HL-60/S4 (cell line): Measurements from ENCODE around the gene EIF6.

Source experiments
- in situ Hi-C: fragments of 300-500 bp; cut with MboI; formaldehyde crosslinking; loops from 2 replicates; pipeline ENCODE4 v1.14.3; 2022; ENCODE audit warnings: low sequenced_read_pairs

Gene EIF6

DNA sequence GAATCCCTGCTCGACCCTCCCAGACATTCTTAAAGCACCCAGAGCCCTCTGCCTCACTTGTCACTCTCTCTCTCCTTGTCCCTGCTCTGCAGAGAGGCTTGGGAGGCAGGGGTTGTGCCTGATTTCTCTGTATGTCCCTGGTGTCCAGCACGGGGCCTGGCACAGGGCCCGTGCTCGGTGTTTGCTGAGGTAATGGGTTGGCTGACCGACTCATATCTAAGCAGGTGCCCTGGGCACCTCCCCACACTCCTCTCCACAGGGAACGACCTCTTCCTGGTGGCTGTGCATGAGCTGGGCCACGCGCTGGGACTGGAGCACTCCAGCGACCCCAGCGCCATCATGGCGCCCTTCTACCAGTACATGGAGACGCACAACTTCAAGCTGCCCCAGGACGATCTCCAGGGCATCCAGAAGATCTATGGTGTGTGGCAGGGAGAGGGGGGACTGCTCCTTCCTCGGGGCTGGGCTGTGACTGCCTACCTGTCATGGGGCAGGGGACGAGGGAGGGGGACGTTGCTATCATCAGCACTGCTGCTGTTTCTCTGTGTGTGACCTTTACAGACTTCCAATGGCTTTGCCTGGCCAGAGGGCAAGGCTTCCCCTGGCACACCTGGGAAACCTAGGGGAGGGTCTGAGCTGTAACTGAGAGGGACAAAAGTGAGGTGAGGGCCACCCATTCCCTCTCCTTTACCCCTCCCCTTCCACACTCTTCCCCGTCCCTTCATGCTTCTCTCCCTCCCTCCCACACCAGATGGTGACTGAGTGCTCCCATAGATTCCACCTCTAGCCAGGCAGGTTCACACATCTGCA lies 20.8 kb downstream of the EIF6 start:
- in situ Hi-C loops = loop anchor here (25.0 kb wide), 1 partner anchor 401 kb away; the partner anchor contains the start of gene GGT7

DNA sequence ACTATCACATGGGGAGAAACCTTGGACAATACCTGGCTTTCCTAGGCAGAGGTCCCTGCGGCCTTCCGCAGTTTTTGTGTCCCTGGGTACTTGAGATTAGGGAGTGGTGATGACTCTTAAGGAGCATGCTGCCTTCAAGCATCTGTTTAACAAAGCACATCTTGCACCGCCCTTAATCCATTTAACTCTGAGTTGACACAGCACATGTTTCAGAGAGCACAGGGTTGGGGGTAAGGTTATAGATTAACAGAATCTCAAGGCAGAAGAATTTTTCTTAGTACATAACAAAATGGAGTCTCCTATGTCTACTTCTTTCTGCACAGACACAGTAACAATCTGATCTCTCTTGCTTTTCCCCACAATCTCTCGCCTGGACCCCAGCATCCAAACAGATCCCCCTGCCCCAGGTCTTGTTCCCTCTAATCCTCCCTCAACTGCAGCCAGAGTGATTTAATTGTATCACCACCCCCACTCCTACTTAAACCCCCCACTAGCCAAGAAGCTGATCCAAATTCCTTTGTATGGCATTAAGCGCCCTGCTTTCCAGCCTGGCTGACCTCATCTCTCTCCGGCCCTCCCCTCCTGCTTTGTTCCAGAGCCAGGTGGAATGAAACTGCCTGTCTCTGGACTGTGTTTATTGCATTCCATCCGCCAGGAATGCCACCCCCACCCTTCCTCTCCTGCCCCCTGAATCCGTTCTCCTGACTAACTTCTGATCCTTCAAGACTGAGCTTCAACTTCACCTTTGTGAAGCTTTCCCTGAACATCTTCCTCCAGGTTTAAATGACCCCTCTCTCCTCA lies 21.6 kb downstream of the EIF6 start:
- in situ Hi-C loops = loop anchor here (25.0 kb wide), 1 partner anchor 401 kb away; the partner anchor contains the start of gene GGT7

DNA sequence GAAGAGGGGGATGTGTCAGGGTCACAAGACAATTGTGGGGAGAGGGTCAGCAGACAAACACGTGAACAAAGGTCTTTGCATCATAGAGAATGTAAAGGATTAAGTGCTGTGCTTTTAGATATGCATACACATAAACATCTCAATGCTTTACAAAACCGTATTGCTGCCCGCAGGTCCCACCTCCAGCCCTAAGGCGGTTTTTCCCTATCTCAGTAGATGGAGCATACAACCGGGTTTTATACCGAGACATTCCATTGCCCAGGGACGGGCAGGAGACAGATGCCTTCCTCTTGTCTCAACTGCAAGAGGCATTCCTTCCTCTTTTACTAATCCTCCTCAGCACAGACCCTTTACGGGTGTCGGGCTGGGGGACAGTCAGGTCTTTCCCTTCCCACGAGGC lies 22.3 kb downstream of the EIF6 start:
- in situ Hi-C loops = loop anchor here (25.0 kb wide), 1 partner anchor 400 kb away; the partner anchor contains the start of gene GGT7

DNA sequence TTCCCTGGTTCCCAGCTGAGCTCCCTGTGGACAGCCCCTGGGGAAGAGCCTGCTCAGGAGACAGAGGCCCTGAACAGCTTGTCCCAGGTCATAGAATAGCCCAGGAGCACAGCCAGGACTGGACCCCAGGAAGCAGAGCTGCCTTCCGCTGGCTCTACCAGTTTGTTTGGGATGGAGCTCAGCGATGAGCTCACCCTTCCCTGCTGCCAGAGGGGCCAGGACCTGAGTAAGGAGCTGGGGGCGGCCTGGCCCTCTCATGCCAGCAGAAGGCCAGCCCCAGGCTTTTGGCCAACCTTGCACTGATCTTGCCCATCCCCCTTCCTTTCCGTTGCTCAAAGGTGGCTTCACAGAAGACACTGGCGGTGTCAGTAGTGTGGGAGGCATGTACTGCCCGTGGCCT lies 24.1 kb downstream of the EIF6 start:
- in situ Hi-C loops = loop anchor here (25.0 kb wide), 1 partner anchor 398 kb away; the partner anchor contains the start of gene GGT7

DNA sequence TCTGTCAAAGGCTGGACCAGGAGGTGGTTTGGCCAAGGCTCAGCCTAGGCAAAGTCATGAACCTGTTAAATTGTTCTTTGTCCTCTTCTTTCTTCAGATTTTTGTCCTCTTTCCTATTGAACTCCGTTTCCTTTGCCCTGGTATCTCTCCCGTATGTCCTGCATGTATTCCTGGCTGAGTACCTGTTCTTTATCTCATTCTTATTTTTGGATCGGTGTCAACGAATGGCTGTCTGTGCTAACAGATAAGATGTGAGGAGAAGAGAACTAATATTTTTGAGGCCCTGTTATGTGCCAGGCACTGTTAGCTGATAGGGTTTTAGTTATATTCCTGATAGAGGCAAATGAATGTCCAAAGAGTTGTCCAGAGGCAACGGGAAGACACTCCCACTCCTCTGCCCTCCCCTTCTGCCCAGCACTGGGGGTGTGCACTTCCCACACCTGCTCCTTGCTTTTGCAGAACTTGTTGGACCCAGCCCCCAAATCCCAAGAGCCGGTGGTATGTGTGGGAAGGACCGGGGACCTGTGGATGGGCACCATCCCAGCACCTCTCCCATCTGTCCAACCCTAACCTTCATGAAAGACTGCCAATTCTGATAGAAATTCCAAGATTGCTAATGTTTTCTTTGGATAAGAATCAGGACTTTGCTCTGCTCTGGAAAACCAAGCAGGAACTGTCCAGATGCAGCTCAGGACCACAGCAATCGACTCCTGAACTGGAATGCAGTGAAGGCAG lies 27.2 kb downstream of the EIF6 start:
- in situ Hi-C loops = loop anchor here (25.0 kb wide), 1 partner anchor 395 kb away; the partner anchor contains the start of gene GGT7

DNA sequence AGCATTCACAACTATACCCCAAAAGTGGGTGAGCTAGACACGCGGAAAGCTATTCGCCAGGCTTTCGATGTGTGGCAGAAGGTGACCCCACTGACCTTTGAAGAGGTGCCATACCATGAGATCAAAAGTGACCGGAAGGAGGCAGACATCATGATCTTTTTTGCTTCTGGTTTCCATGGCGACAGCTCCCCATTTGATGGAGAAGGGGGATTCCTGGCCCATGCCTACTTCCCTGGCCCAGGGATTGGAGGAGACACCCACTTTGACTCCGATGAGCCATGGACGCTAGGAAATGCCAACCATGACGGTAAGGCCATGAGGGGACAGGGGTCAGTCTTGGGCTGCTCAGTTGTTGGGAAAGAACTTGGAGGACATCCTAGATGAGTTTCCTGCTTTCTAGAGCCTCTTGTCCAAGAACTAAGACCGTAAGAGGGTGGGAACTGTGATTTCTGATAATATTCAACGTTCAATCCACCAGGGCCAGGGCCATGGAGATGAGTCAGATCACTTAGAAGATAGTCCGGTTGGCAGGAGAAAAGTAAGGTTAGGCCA lies 30.0 kb downstream of the EIF6 start:
- in situ Hi-C loops = loop anchor here (25.0 kb wide), 1 partner anchor 392 kb away; the partner anchor contains the start of gene GGT7

DNA sequence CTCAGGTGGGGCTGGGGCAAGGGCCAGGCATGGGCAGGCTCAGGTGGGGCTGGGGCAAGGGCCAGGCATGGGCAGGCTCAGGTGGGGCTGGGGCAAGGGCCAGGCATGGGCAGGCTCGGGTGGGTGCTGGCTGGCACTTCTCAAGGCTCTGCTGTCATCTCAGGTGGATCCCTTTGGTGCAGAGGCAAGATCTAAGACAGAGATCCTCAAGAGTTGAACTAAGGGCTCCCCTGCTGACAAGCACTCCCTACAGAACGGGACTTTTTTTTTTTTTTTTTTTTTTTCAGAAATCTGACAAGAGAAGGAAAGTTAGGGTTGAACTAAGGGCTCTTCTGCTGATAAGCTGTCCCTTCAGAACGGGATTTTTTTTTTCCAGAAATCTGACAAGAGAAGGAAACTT lies 31.6 kb downstream of the EIF6 start:
- in situ Hi-C loops = loop anchor here (25.0 kb wide), 1 partner anchor 391 kb away; the partner anchor contains the start of gene GGT7

DNA sequence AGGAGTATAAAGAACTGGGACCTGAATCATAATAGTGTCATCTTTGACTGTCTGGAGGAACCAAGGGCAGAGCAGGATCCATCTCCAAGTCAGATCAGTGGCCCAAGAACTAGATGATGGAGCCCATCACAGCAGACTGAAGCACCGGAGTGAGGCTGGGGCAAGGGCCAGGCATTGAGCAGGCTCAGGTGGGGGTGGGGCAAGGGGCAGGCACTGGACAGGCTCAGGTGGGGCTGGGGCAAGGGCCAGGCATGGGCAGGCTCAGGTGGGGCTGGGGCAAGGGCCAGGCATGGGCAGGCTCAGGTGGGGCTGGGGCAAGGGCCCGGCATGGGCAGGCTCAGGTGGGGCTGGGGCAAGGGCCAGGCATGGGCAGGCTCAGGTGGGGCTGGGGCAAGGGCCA lies 32.0 kb downstream of the EIF6 start:
- in situ Hi-C loops = loop anchor here (25.0 kb wide), 1 partner anchor 390 kb away; the partner anchor contains the start of gene GGT7

DNA sequence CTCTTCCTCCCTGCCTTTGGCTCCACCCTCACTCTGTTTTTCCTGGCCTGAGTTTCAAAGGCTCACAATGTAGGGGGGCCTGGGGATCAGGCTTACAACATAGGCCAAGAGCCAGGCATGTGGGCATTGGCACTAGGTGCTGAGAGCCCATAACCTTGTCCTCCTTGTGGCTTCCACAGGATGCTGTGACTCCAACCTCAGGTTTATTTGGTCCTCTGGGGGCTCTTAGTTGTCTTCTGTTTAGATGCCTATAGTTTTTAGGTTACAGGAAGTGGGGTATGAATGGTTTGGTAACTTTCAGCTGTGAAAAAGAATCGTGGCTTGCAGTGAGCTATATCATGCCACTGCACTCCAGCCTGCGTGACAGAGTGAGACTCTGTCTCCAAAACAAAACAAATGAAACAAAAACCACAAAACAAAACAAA lies 32.5 kb downstream of the EIF6 start:
- in situ Hi-C loops = loop anchor here (25.0 kb wide), 1 partner anchor 390 kb away; the partner anchor contains the start of gene GGT7

DNA sequence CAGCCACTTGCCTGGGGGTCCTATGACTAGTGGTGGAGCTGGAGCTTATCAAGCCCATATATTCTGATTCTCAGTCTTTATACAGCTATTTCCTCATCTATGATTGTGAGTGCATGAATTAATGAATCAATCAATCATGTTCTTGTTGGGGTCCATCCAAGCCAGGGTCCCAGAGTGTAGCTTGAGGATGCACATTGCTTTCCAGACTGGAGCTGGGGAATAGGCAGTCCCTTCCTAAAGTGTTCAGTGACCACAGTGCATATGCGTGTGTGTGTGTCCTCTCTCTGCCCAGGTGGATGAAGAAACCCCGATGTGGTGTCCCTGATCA lies 33.0 kb downstream of the EIF6 start:
- in situ Hi-C loops = loop anchor here (25.0 kb wide), 1 partner anchor 389 kb away; the partner anchor contains the start of gene GGT7

DNA sequence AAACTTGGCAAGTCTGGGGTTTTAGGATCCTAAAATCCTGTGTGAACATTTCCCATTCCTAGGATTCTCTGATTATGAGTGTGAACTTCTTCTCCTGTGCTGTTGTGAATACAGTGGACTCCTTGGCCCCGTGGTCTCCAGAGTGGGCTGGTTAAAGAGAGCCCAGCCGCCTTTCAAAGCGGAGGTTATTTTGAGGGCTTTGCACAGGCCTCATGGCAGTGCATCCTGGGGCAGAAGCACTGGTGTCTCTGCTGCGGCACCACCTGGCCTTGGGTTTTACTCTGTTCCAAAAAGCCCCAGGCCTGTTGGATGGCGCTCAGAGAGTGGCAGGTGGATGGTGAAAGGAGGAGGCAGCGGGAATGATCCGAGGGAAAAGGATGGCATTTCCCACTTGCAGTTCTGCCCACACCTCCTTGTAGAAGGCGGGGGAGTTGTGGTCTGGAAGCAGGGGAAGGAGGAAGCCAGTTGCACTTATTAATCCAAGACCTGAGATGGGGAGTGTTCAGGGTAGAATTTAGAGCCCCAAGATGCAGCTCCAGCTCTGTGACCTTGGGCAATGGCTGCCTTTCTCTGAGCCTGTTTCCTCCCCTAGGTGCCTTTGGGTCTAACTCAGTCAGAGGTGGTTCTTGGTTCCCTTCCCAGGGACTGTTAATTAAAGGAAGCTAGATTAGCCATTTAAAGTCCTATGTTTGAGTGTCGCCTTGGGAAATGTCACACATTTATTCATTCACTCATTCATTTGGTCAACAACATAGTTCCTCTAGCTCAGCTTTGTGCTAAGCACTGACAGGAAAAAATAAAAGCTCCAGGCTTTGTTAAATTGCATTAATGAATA lies 35.7 kb downstream of the EIF6 start:
- in situ Hi-C loops = no loop called here

DNA sequence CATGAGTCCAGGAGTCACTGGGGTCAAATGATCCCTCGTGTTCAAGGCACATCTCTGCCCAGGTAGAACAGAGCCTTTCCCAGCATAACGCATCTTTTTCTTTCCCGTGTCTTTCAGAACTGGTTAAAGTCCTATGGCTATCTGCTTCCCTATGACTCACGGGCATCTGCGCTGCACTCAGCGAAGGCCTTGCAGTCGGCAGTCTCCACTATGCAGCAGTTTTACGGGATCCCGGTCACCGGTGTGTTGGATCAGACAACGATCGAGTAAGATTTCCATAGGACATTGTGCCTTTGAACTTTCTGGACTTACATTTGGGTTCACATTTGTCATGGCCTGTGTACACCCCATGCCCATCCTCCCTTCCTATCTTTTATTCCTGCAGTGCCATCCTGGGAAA lies 37.8 kb downstream of the EIF6 start:
- in situ Hi-C loops = no loop called here

DNA sequence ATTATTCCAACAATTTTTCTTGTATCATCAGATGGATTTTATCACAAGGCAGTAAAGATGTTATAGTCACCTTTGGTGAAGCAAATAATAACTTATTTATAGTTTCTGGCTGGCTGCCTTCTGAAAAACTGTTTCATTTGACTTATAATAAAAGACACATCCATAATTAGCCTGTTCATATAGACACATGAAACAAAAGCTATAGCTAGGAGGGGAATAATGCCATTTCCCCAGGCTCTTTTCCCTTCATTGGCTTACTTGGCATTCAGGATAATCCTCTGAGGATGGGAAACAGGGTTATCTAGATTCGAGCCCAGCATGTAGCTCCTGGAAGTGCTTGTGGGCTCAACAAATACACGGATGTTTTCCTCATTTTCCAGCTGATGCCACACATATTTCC lies 40.6 kb downstream of the EIF6 start:
- in situ Hi-C loops = no loop called here

DNA sequence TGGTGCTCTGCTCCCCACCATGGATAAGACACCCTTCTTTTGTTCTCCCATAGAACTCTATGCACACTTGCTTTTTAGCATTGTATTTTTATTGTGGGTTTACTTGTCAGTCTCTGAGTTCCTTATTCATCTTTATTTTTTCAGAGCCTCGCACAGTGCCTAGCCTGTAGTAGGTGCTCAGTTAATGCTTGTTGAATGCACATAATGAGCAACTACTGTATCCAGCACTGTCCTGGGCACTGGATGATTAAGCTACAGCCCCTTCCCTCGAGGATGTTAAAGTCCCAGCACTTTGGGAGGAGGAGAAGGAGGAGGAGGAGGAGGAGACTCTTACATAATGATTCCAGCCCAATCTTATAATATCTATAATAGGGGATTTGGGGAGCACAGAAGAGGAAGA lies 41.3 kb downstream of the EIF6 start:
- in situ Hi-C loops = no loop called here

DNA sequence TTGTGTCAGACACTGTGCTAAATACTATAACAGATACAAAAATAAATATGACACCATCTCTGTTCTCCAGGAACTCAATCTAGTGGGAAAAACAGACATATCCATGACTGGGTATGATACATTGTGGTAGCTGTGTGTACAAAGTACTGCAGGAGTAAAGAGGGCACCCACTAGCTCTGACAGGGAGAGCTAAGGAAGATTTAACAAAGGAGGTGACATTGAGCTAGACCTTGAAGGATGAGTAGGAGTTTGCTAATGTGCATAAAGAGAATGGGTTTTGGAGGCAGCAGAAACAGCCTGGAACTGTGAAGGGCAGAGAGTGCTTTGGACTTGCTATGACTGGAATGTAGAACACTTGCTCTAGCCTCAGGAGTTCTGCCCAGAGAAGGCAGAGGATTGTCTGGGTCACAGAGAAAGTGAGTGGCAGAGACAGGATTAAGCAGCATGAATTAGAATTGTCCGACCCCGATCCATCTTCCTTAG lies 43.7 kb downstream of the EIF6 start:
- in situ Hi-C loops = no loop called here

DNA sequence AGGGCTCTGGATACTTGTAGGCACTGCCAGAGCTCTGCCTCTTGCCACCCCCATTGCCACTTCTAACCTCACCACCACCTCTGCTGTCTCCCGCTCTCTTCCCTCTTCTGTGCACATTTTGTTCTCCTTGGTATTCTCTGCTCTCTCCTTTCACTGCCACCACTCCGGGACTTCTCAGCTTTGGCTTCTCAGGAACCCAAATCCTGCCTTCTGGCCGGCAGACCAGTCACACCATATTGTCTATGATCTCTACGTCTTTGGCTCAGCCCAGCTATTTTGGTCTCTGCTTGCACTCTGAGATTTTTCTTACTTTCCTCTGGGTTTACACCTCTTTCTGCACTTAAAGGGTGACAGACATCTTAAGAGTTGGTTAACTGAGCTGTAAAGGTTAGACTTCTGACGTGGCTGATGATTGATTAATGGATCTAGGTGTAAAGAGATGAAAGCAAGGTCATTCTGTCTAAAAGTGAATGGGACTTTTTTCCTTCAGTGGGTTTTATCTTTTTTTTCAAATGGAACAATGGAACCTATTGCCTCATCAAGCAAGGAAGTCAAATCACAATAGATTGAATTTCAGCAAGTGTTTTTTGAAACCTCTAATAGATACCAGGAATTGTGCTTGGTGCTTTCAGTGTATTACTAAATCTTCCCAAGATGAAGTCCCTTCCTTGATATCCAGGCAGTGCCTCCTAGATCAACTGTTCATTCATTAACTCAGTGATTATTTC lies 44.3 kb downstream of the EIF6 start:
- in situ Hi-C loops = no loop called here

DNA sequence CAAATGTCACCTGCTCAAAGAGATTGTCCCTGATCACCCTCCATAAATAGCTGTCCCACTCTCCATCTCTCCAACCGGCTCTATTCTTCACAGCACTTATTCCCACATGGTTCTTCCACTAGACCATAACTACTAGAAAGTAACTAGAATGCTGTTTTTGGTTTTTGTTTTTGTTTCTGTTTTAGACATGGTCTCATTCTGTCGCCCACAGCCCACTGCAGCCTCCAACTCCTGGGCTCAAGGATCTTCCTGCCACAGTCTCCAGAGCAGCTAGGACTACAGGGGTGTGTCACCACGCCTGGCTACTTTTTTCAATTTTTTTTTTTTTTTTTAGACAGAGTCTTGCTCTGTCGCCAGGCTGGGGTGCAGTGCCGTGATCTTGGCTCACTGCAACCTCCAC lies 45.8 kb downstream of the EIF6 start:
- in situ Hi-C loops = no loop called here

DNA sequence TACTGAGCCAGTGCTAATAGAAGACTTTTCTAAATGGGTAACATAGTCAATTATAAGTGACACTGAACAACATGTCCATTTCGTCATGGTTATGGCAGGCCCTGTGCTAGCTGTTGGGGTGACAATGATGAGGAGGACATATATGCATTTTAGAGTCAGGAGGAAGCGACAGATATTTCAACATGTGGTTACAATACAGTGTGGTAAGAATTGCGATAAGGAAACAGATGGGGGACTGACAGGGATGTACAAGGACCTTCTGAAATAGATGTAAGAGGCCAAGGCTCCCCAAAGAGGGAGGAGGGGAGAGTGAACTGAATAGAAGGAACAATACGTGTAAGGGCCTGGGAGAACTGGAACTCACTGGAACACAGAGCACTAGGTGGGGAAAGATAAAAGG lies 46.4 kb downstream of the EIF6 start:
- in situ Hi-C loops = no loop called here

DNA sequence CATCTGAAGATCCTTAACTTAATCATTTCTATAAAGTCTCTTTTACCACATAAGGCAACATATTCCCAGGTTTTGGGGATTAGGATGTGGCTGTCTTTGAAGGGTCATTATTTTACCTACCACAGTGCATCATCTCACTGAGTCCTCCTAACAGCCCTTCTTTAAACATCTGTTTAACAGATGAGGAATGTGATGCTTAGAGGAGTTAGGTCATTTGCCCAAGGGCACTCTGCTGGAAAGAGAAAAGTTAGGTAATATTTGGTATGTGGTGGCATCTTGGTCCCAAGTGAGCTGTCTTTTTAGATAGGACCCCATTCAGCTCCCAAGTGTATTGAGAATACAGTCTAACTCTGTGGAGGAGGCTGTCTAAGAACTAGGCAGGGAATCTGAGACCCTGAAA lies 47.1 kb downstream of the EIF6 start:
- in situ Hi-C loops = no loop called here
